ENCODE data around the gene MAP2K1.
A peak's percentile ranks its signal among the peaks of the same experiment; 100 is the strongest.

The MAP2K1 gene

DNA sequence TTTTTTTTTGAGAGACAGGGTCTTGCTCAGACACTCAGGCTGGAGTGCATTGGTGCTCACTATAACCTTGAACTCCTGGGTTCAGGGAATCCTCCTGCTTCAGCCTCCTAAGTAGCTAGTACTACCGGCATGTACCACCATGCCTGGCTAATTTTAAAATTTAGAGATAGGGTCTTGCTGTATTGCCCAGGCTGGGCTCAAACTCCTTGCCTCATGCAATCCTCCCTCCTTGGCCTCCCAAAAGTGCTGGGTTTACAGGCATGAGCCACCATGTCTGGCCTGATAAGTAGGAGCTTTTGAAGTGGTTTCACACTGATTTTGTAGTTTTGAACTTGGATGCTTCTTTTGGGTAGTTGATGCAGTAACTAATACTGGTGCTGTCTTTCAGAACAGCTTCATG lies 7.8 kb downstream of the MAP2K1 start:
- no peak overlapping the region for H3K27ac ChIP-seq (ENCODE audit: low read depth, low read length, severe bottlenecking)
- WGBS, 2 experiments (ENCODE audit: insufficient coverage in 2 of 2) = no CpG with 5 or more reads among the region's 1 CpG
- H3K4me1 ChIP-seq (ENCODE audit: control insufficient read depth, insufficient read depth, low read length, poor library complexity, severe bottlenecking) = peaks cover 18% of the 10 kb centered on the region
- H3K36me3 ChIP-seq (ENCODE audit: control insufficient read depth, insufficient read depth, low read length) = peaks cover 60% of the 10 kb centered on the region
- H3K9me3 ChIP-seq (ENCODE audit: control insufficient read depth, low read length) = no peaks in the 10 kb centered on the region
- no peak overlapping the region for H3K4me3 ChIP-seq (ENCODE audit: extremely low read depth, insufficient read depth, low read length, poor library complexity, severe bottlenecking)

DNA sequence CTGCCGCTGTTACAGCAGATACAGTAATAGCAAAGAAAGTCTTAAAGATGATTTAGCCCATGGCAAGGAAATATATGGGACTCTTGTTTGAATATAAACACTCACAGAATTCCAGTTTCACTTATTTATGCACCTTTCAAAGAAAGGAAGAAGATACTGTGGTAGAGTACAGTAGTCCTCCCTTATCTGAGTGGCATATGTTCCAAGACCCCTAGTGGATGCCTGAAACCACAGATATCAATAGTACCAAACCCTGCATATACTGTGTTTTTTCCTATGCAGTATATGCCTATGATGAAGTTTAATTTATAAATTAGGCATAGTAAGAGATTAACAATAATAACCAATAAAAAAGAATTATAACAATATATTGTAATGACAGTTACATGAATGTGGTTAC lies 8.2 kb downstream of the MAP2K1 start:
- Histone ChIP-seq H3K9me3 (ENCODE audit: control insufficient read depth, low read length) (no peaks in the 10 kb centered on the region), H3K4me1 (ENCODE audit: control insufficient read depth, insufficient read depth, low read length, poor library complexity, severe bottlenecking) (peaks cover 15% of the 10 kb centered on the region), H3K4me3 (ENCODE audit: extremely low read depth, insufficient read depth, low read length, poor library complexity, severe bottlenecking) (no peak overlapping the region), H3K27ac (ENCODE audit: low read depth, low read length, severe bottlenecking) (no peak overlapping the region), H3K36me3 (ENCODE audit: control insufficient read depth, insufficient read depth, low read length) (peaks cover 62% of the 10 kb centered on the region)
- 100% methylated on average over 1 of the region's 1 CpG; no CpG with 5 or more reads in 1 of the 2 experiments for WGBS, 2 experiments (ENCODE audit: insufficient coverage in 2 of 2)

DNA sequence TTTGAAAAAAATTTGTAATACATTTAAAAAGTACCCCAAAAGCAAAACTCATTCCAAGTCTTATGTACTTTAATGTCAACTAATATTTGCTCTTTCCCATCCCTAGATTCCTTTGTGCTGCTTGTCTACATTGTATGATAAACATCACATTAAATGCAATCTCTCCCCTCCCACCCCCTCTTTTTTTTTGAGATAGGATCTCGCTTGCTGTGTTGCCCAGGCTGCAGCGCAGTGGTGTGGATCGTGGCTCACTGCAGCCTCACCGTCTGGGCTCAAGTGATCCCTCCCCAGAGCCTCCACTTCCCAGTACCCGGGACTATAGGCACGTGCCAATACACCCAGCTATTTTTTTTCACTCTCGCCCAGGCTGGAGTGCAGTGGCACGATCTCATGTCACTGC lies 12.6 kb downstream of the MAP2K1 start:
- no peak overlapping the region for H3K4me3 ChIP-seq (ENCODE audit: extremely low read depth, insufficient read depth, low read length, poor library complexity, severe bottlenecking)
- peaks cover 20% of the 10 kb centered on the region for H3K4me1 ChIP-seq (ENCODE audit: control insufficient read depth, insufficient read depth, low read length, poor library complexity, severe bottlenecking)
- no peak overlapping the region for H3K27ac ChIP-seq (ENCODE audit: low read depth, low read length, severe bottlenecking)
- WGBS, 2 experiments (ENCODE audit: insufficient coverage in 2 of 2) = 89 to 98% methylated on average over 4 to 7 of the region's 8 CpGs
- peaks cover 41% of the 10 kb centered on the region for H3K36me3 ChIP-seq (ENCODE audit: control insufficient read depth, insufficient read depth, low read length)
- H3K9me3 ChIP-seq (ENCODE audit: control insufficient read depth, low read length) = no peaks in the 10 kb centered on the region

DNA sequence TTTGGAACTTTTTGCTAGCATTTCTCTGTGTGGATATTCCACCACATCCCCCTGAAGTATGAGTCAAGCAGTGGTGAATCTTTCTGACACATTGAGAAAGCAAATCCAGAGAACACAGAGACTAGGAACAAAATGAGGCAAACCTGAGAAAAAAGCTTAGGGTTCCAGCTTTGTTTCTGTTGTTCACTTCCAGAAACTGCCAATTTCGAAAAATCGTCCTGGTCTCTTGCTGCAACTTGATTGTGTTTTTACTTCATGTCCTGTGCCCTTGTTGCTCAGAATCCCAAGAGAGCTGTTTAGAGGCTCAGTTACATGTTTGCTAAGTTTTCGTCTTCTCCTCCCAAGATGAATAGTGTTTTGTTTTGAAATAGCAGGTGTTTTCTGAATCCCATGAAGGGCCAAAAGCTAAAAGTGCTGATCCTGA lies 13.7 kb downstream of the MAP2K1 start:
- Histone ChIP-seq H3K27ac (ENCODE audit: low read depth, low read length, severe bottlenecking) (peak overlapping the region; percentile 29), H3K4me1 (ENCODE audit: control insufficient read depth, insufficient read depth, low read length, poor library complexity, severe bottlenecking) (peaks cover 27% of the 10 kb centered on the region), H3K9me3 (ENCODE audit: control insufficient read depth, low read length) (no peaks in the 10 kb centered on the region), H3K4me3 (ENCODE audit: extremely low read depth, insufficient read depth, low read length, poor library complexity, severe bottlenecking) (no peak overlapping the region), H3K36me3 (ENCODE audit: control insufficient read depth, insufficient read depth, low read length) (peaks cover 32% of the 10 kb centered on the region)
- WGBS, 2 experiments (ENCODE audit: insufficient coverage in 2 of 2) = 83 to 95% methylated on average over 2 to 3 of the region's 3 CpGs

DNA sequence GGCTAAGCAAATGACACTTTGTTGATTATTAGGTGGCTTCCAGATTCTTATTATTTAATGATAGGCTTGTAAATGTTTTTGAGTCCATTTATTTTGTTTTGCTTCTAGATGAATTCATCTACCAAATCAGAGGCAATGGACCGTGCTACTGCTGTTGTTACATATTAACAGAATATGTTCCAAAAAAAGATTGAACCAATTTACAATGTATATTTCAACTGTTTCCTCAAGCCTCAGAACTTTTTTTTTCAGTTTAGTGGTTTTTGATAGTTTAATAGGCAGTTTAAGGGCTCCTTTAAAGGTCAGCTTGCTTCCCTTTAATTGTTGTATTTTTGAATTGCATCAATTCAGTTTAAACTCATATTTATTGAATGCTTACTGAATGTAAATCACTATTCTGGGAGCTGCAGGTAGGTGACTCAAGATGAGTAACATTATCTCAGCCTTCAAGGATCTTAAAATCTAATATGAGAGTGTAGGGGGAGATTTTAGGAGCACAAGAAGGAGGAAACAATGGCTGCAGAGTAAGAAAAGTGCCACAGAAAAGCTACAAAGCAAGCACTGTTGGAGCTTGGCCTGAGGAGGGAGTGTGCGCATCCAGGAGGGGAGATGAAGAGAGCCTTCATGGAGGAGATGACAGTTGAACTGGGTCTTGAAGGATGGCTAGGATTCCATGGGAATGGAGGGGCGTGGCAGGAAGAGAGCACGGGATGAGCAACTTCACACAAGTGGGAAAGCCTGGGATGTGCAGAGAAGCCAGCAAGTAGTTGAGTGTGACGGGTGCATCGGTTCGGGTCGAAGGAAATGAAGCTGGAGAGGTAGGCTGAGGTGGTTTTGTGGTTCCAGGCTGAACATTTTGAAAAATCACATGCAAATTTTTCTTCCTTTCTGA lies 14.7 kb downstream of the MAP2K1 start:
- H3K36me3 ChIP-seq (ENCODE audit: control insufficient read depth, insufficient read depth, low read length) = peaks cover 23% of the 10 kb centered on the region
- no peaks in the 10 kb centered on the region for H3K9me3 ChIP-seq (ENCODE audit: control insufficient read depth, low read length)
- no peak overlapping the region for H3K27ac ChIP-seq (ENCODE audit: low read depth, low read length, severe bottlenecking)
- 88 to 93% methylated on average over 5 to 7 of the region's 8 CpGs for WGBS, 2 experiments (ENCODE audit: insufficient coverage in 2 of 2)
- peaks cover 27% of the 10 kb centered on the region for H3K4me1 ChIP-seq (ENCODE audit: control insufficient read depth, insufficient read depth, low read length, poor library complexity, severe bottlenecking)
- H3K4me3 ChIP-seq (ENCODE audit: extremely low read depth, insufficient read depth, low read length, poor library complexity, severe bottlenecking) = no peak overlapping the region

DNA sequence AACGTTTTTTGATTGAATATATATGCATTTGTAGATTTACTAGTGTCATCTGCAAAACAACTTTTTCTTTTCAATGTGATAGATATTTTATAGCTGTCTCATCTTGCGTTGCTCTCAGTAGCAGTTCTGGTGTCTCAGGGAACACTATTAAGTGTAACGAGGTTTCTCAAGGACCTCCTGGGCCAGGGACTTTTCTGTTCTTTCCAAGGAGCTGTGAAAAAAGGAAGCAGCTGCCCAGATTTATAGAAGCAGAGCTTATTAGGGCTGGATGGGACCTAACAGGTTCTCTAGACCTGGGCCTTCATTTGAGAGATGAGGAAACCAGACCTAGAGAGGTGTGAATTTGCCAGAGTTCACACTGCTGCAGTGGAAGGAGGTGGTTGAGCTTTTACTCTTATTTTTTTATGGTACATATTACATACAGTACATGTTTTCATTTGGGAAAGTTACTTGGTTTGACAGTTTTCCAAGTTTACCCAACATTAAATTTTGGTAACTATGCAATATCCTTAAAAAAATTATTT lies 16.1 kb downstream of the MAP2K1 start:
- Histone ChIP-seq H3K4me1 (ENCODE audit: control insufficient read depth, insufficient read depth, low read length, poor library complexity, severe bottlenecking) (peaks cover 27% of the 10 kb centered on the region), H3K4me3 (ENCODE audit: extremely low read depth, insufficient read depth, low read length, poor library complexity, severe bottlenecking) (no peak overlapping the region), H3K27ac (ENCODE audit: low read depth, low read length, severe bottlenecking) (no peak overlapping the region), H3K36me3 (ENCODE audit: control insufficient read depth, insufficient read depth, low read length) (peaks cover 14% of the 10 kb centered on the region), H3K9me3 (ENCODE audit: control insufficient read depth, low read length) (no peaks in the 10 kb centered on the region)
- 88 to 100% methylated on average over 2 of the region's 3 CpGs for WGBS, 2 experiments (ENCODE audit: insufficient coverage in 2 of 2)

DNA sequence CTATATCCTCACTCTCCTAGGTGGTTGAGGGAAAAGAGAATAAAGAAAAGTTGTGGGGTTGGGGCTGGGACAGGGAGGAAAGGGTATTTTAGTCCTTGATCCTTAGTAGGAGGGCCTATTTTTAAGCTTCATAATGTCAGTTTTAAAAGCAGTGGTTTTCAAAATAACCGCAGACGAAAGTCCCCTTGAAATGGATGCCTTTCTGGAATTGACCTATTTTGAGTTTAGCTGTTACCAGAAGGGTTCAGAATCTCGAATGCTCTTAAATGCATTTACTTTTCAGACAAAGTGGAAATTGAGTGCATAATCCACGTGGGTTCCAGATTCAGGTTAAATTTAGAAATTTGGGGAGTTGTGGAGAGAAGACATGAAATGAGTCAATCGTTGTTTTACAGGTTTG lies 16.6 kb downstream of the MAP2K1 start:
- H3K36me3 ChIP-seq (ENCODE audit: control insufficient read depth, insufficient read depth, low read length) = peaks cover 10% of the 10 kb centered on the region
- no peak overlapping the region for H3K27ac ChIP-seq (ENCODE audit: low read depth, low read length, severe bottlenecking)
- peaks cover 27% of the 10 kb centered on the region for H3K4me1 ChIP-seq (ENCODE audit: control insufficient read depth, insufficient read depth, low read length, poor library complexity, severe bottlenecking)
- H3K4me3 ChIP-seq (ENCODE audit: extremely low read depth, insufficient read depth, low read length, poor library complexity, severe bottlenecking) = no peak overlapping the region
- no peaks in the 10 kb centered on the region for H3K9me3 ChIP-seq (ENCODE audit: control insufficient read depth, low read length)
- WGBS, 2 experiments (ENCODE audit: insufficient coverage in 2 of 2) = 89% methylated on average over 4 of the region's 5 CpGs

DNA sequence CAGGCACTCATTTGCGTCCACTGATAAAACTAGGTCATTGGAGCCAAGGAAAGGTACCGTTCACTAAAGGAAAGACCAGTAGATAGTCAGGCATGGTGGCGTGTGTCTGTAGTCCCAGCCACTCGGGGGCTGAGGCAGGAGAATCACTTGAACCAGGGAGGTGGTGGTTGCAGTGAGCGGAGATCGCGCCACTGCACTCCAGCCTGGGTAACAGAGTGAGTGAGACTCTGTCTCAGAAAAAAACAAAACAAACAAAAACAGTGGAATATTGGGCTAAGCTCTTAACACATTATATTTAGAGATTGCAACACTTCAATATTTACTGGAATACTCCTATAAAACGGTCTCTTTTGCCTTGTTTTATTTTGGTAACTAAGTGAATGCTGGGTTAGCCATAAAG lies 17.4 kb downstream of the MAP2K1 start:
- WGBS, 2 experiments (ENCODE audit: insufficient coverage in 2 of 2) = 70 to 82% methylated on average over 3 to 7 of the region's 8 CpGs
- Histone ChIP-seq H3K36me3 (ENCODE audit: control insufficient read depth, insufficient read depth, low read length) (peaks cover 10% of the 10 kb centered on the region), H3K4me1 (ENCODE audit: control insufficient read depth, insufficient read depth, low read length, poor library complexity, severe bottlenecking) (peaks cover 27% of the 10 kb centered on the region), H3K9me3 (ENCODE audit: control insufficient read depth, low read length) (no peaks in the 10 kb centered on the region), H3K4me3 (ENCODE audit: extremely low read depth, insufficient read depth, low read length, poor library complexity, severe bottlenecking) (no peak overlapping the region), H3K27ac (ENCODE audit: low read depth, low read length, severe bottlenecking) (no peak overlapping the region)

DNA sequence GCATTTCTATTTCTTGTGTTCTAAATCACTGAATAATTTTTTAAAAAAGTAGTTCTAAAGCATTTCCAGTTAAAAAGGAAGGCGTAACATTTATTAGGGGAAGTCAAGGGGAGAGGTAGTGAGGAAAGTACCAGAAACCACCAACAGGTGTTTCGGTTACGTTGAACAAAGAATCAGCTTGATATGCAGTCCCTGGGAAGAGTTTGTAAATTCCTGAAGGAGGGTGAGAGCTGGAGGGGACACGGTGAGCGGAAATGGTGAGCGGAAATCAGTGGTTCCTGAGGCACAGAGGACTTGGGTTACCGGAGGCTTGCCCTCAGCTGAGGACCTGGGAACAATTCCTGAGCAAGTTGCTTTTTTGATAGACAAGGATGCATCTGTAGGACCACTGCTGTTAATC lies 17.8 kb downstream of the MAP2K1 start:
- 37 to 55% methylated on average over 3 to 7 of the region's 7 CpGs for WGBS, 2 experiments (ENCODE audit: insufficient coverage in 2 of 2)
- Histone ChIP-seq H3K27ac (ENCODE audit: low read depth, low read length, severe bottlenecking) (no peak overlapping the region), H3K4me1 (ENCODE audit: control insufficient read depth, insufficient read depth, low read length, poor library complexity, severe bottlenecking) (peaks cover 30% of the 10 kb centered on the region)

DNA sequence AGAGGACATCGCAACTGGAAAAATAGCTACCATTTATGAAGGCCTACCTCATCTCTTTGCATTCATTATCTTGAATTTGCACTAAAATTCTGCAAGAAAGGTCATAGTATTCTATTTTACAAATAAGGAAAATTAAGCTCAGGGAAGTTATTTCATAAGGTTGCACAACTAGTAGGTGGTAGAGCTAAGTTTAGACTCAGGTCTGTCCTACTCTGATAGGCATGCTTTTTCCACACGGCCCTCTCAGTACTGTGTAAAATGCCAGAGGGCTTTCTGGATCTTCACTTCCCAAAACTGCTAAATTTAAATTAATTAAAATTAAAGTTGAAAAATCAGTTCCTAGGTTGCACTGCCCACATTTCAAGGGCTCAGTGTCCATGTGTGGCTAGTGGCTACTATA lies 18.3 kb downstream of the MAP2K1 start:
- H3K4me3 ChIP-seq (ENCODE audit: extremely low read depth, insufficient read depth, low read length, poor library complexity, severe bottlenecking) = no peak overlapping the region

More for the DNA sequence above, 17.8 kb downstream of the MAP2K1 start:
- no peaks in the 10 kb centered on the region for H3K9me3 ChIP-seq (ENCODE audit: control insufficient read depth, low read length)
- H3K36me3 ChIP-seq (ENCODE audit: control insufficient read depth, insufficient read depth, low read length) = peaks cover 6% of the 10 kb centered on the region
- no peak overlapping the region for H3K4me3 ChIP-seq (ENCODE audit: extremely low read depth, insufficient read depth, low read length, poor library complexity, severe bottlenecking)

DNA sequence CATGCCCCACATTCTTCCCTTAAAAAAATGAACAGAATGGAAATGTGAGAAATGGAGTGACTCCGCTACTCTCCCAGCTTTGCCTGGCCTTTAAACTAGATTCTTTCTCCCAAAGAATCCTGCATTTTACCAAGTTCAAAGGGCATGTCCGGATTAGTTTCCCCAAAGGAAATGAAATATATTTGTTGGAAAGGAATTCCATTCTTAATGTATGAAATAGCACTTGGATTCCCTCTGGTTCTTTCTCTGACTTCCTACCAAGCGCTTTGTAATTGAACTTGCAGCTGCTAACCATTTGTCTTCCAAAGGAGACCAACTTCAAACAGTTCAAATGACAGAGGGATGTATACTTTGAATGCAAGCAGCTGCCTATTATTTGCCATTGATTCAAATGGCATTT lies 18.9 kb downstream of the MAP2K1 start:
- Histone ChIP-seq H3K36me3 (ENCODE audit: control insufficient read depth, insufficient read depth, low read length) (peaks cover 2% of the 10 kb centered on the region), H3K9me3 (ENCODE audit: control insufficient read depth, low read length) (no peaks in the 10 kb centered on the region), H3K4me1 (ENCODE audit: control insufficient read depth, insufficient read depth, low read length, poor library complexity, severe bottlenecking) (peaks cover 37% of the 10 kb centered on the region), H3K4me3 (ENCODE audit: extremely low read depth, insufficient read depth, low read length, poor library complexity, severe bottlenecking) (no peak overlapping the region), H3K27ac (ENCODE audit: low read depth, low read length, severe bottlenecking) (no peak overlapping the region)
- no CpG with 5 or more reads among the region's 3 CpGs for WGBS, 2 experiments (ENCODE audit: insufficient coverage in 2 of 2)

More for the DNA sequence above, 18.3 kb downstream of the MAP2K1 start:
- WGBS, 2 experiments (ENCODE audit: insufficient coverage in 2 of 2) = no CpG with 5 or more reads among the region's 2 CpGs
- peaks cover 5% of the 10 kb centered on the region for H3K36me3 ChIP-seq (ENCODE audit: control insufficient read depth, insufficient read depth, low read length)
- no peak overlapping the region for H3K27ac ChIP-seq (ENCODE audit: low read depth, low read length, severe bottlenecking)
- H3K9me3 ChIP-seq (ENCODE audit: control insufficient read depth, low read length) = no peaks in the 10 kb centered on the region
- peaks cover 35% of the 10 kb centered on the region for H3K4me1 ChIP-seq (ENCODE audit: control insufficient read depth, insufficient read depth, low read length, poor library complexity, severe bottlenecking)

Measured in mesodermal cell (in vitro differentiated cells).